Stomach (tissue), 4 donors: Measurements from ENCODE around the gene UGT2B28.
"Not testable (repeated sequence)": the region's sequence is repeated elsewhere in the genome, so short reads cannot be mapped to it uniquely, and the experiment has no call there.

Source experiments
- POLR2A ChIP-seq, 4 donors: fragments of 450-650 bp; IDR thresholded peaks; one replicate each; pipeline ENCODE4 v1.6.1; 2016; ENCODE audit warnings: antibody characterized with exemption in 4 of 4, control low read depth in 2 of 4, mild to moderate bottlenecking in 1 of 4, moderate library complexity in 1 of 4
- POLR2AphosphoS5 ChIP-seq, 3 donors: sonication (generic); formaldehyde crosslinking; IDR thresholded peaks; one replicate each; pipeline ENCODE4 v1.6.1; 2016; ENCODE audit warnings: antibody characterized with exemption in 3 of 3
- TF ChIP-seq, protein P1 (sequence below), 7 experiments: fragments of 450-650 bp in 4 of 7; fragments of 200-600 bp in 3 of 7; sonication (generic) in 3 of 7; IDR thresholded peaks; one replicate each; pipeline ENCODE4 v1.5.1; 2016 to 2019; ENCODE audit warnings: antibody characterized with exemption in 7 of 7, control low read depth in 2 of 7, mild to moderate bottlenecking in 1 of 7

DNA sequence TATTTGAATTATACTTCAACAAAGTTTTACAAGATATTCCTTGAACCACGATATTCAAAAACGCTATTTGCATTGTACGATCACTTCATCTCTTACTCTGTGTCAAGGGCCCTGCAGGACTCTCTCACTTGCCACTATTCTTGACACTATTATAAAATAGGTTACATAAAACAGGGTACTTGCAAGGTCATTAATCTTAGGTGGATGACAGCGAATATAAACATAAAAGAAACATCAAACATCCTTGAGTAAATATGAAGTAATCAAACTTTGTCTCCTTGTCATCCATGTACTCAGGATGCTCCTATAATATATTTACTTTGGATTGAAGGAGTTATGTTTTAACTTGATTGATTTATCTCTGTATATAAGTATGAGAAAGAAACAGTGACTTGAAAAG, at the start of gene UGT2B28:
- not testable (repeated sequence) for TF ChIP-seq POLR2AphosphoS5, POLR2A (IDR thresholded peaks at IDR 0.05)
- TF ChIP-seq, protein P1, sequence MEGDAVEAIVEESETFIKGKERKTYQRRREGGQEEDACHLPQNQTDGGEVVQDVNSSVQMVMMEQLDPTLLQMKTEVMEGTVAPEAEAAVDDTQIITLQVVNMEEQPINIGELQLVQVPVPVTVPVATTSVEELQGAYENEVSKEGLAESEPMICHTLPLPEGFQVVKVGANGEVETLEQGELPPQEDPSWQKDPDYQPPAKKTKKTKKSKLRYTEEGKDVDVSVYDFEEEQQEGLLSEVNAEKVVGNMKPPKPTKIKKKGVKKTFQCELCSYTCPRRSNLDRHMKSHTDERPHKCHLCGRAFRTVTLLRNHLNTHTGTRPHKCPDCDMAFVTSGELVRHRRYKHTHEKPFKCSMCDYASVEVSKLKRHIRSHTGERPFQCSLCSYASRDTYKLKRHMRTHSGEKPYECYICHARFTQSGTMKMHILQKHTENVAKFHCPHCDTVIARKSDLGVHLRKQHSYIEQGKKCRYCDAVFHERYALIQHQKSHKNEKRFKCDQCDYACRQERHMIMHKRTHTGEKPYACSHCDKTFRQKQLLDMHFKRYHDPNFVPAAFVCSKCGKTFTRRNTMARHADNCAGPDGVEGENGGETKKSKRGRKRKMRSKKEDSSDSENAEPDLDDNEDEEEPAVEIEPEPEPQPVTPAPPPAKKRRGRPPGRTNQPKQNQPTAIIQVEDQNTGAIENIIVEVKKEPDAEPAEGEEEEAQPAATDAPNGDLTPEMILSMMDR (IDR thresholded peaks at IDR 0.05), result not testable (repeated sequence)
